ENCODE data around the gene TIMM29.

The TIMM29 gene

GRCh38 chr19:10911579-10912363, 16.8 kb upstream of the TIMM29 start:
- DNase-seq: no peak

- no peak for DNase-seq
Measured at GRCh38 chr19:10912619-10913018, 16.0 kb upstream of the TIMM29 start.

GRCh38 chr19:10913716-10914340, 14.8 kb upstream of the TIMM29 start:
- no peak for DNase-seq

GRCh38 chr19:10915130-10916091, 13.2 kb upstream of the TIMM29 start:
- DNase-seq: no peak

GRCh38 chr19:10916602-10917001, 12.0 kb upstream of the TIMM29 start:
- DNase-seq: no peak

- DNase-seq: no peak
Measured at GRCh38 chr19:10918359-10918758, 10.3 kb upstream of the TIMM29 start.

GRCh38 chr19:10919352-10920287, 9.0 kb upstream of the TIMM29 start:
- DNase-seq: peak in 7 of 56 donors; percentile 12 to 42 (median 23)

- DNase-seq: no peak
Measured at GRCh38 chr19:10920288-10920655, 8.3 kb upstream of the TIMM29 start.

GRCh38 chr19:10920781-10921180, 7.8 kb upstream of the TIMM29 start:
- DNase-seq: no peak

- DNase-seq: peak in 14 of 56 donors; percentile 1 to 69 (median 16)
Measured at GRCh38 chr19:10921199-10921909, 7.3 kb upstream of the TIMM29 start.

- no peak for DNase-seq
Measured at GRCh38 chr19:10921910-10922637, 6.5 kb upstream of the TIMM29 start.

- no peak for DNase-seq
Measured at GRCh38 chr19:10922638-10923014, 6.0 kb upstream of the TIMM29 start.

GRCh38 chr19:10923260-10924112, 5.1 kb upstream of the TIMM29 start:
- DNase-seq: no peak

GRCh38 chr19:10924597-10924996, 4.0 kb upstream of the TIMM29 start:
- DNase-seq: no peak

- no peak for DNase-seq
Measured at GRCh38 chr19:10927730-10928562, 665 bp upstream of the TIMM29 start.

- DNase-seq: no peak
Measured at GRCh38 chr19:10929402-10929794, 787 bp downstream of the TIMM29 start.

- DNase-seq: no peak
Measured at GRCh38 chr19:10935371-10936059, 6.9 kb downstream of the TIMM29 start.

All from nucleus accumbens (tissue), 56 donors.